C4-2B (cell line): ENCODE data around the gene SMG7.

Experiments
- ZFX ChIP-seq: fragments of 450-650 bp; IDR thresholded peaks from 2 replicates; pipeline ENCODE4 v1.6.1; 2017
- TF ChIP-seq, protein P1 (sequence below): fragments of 450-650 bp; conservative IDR thresholded peaks from 2 replicates; pipeline ENCODE4 v1.5.1; 2017; ENCODE audit warnings: mild to moderate bottlenecking

GRCh38 chr1:183433703-183434102, 38.6 kb upstream of the SMG7 start:
- TF ChIP-seq, protein P1, sequence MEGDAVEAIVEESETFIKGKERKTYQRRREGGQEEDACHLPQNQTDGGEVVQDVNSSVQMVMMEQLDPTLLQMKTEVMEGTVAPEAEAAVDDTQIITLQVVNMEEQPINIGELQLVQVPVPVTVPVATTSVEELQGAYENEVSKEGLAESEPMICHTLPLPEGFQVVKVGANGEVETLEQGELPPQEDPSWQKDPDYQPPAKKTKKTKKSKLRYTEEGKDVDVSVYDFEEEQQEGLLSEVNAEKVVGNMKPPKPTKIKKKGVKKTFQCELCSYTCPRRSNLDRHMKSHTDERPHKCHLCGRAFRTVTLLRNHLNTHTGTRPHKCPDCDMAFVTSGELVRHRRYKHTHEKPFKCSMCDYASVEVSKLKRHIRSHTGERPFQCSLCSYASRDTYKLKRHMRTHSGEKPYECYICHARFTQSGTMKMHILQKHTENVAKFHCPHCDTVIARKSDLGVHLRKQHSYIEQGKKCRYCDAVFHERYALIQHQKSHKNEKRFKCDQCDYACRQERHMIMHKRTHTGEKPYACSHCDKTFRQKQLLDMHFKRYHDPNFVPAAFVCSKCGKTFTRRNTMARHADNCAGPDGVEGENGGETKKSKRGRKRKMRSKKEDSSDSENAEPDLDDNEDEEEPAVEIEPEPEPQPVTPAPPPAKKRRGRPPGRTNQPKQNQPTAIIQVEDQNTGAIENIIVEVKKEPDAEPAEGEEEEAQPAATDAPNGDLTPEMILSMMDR = no peak
- no peak for TF ChIP-seq ZFX
